Activated naive CD4-positive, alpha-beta T cell (primary cell): ENCODE results near the gene PSMD11.
A peak's percentile ranks its signal among the peaks of the same experiment; 100 is the strongest.
"Not testable (repeated sequence)": the region's sequence is repeated elsewhere in the genome, so short reads cannot be mapped to it uniquely, and the experiment has no call there.

Experiments
- DNase-seq, 4 experiments: peaks; one replicate each; lab custom pipeline; 2025; lab: John Stamatoyannopoulos, UW

The PSMD11 gene

DNA sequence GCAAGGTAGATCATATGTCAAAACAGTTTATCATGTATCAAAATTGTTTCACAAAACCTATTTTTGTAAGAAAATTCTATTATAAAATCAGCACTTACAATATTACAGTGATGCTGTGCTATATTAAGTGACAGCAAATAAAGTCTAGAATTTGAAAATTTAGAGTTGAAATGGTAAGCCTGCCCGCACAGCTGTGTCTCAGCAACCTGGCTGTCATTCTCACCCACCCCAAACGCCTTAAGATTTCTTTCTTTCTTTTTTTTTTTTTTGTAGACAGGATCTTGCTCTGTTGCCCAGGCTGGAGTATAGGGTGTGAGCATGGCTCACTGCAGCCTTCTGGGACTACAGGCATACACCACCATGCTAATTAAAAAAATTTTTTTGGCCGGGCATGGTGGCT lies 69.3 kb downstream of the PSMD11 start:
- no peak for DNase-seq

DNA sequence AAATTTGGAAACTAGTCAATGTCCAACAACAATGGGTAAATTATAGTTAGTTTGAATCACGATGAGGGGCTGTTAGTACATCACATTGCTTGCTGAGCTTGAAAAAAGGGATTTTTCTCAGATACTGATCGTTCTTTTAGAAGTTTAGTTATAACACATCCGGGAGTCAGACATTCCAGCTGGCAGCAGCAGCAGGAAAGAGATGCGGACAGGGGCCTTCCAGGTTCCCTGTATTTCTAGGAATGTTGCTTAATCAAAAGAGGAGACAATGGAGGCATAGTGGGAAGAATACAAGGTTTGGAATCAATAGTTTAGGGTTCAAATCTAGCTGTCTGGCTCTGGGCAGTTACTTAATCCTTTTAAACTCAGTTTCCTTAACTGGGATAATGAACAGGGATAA lies 70.3 kb downstream of the PSMD11 start:
- no peak for DNase-seq

DNA sequence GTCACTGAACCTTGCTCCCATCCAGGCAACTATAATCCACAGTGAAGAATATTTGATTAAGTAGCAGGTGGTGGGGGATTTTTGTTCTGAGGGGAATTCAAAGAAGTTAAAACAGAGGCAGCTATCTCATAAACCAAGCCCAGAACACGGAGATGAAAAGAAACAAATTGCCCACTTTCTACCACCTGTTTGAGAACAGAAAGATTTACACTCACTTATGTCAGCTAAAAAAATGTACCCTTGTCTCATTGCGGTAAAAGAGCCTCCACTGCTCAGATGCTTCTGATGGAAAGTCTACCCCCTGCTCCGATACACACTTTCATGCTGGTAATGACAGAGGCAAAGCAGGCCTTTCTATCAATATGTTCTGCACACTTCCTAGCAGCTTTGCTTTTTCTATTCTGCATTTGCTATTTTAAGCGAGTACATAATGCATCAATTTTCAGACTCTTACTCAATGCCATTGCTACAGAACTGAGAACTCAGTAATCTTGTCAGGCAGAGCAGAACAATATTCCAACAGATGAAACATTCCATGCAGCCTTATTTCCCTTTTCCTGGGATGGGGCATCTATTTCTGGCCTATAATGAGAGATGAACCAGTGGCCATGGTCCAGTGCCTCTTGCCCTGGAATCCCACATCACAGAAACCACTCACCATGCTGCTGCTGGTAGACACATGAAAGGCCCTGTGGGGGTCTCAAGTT lies 71.5 kb downstream of the PSMD11 start:
- DNase-seq = no peak

DNA sequence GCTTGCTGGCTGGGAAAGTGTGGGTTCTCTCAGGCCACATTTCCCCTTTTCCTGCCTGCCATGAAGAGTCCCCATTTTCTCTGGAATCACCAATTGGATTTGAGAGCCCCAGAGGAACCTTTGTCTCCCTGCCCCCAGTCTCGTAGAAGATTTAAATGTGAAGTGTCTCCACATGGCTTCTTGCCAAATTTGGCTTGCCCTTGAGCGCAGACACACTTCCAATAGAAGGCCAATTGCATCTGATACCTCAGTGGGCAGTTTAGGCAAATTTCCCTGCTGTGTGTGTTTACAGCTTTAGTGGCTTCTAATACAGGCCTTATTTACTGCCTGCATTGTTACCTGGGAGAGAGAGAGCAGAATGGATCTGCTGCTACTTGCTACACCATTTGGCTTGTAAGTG lies 72.1 kb downstream of the PSMD11 start:
- no peak for DNase-seq

DNA sequence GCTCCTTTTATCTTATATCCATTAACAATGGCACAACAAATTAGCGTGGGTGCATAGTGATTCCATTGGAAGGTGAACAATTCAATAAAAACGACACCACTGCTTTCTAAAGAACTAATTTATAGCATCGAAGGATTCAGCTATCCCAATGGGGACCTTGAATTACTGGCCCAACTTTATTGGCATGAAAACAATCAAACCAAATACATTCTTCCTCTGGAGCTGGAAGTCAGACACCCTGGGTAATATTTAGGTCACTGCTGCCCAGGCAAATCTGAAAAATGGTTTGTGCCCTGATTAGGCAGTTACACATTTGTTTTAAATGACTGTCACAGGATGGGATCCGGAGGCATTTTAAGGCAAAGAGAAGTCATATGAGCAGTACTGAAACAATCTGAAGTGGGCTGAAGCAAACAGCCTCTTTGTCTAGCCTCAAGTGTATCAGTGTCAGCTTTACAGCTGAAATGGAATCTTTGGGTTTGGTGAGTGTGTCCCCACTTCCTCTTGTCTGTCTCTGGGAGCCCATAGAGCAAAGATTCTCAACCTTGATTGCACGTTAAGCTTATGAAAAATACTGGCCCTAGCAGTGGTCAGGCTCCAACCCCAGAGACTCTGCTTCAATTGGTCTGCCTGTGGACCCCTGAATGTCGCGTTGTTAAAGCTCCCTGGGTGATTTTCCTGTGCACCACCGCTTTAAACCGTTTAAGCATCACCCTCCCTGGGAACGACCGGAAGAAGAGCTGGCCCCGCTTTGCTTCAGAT lies 72.8 kb downstream of the PSMD11 start:
- DNase-seq = no peak

DNA sequence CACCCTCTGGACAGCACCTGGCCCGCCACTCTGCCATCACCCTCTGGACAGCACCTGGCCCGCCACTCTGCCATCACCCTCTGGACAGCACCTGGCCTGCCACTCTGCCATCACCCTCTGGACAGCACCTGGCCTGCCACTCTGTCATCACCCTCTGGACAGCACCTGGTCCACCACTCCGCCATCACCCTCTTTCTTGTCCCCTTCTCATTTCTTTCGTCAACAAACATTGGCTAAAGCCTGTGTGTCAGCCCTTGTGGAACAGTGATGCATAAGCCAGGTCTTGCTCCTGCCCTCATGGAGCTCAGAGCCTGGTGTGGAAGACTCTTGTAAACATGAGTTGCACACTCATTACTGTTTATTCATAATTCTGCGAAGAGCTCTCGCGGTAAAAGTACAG lies 73.7 kb downstream of the PSMD11 start:
- DNase-seq = no peak

DNA sequence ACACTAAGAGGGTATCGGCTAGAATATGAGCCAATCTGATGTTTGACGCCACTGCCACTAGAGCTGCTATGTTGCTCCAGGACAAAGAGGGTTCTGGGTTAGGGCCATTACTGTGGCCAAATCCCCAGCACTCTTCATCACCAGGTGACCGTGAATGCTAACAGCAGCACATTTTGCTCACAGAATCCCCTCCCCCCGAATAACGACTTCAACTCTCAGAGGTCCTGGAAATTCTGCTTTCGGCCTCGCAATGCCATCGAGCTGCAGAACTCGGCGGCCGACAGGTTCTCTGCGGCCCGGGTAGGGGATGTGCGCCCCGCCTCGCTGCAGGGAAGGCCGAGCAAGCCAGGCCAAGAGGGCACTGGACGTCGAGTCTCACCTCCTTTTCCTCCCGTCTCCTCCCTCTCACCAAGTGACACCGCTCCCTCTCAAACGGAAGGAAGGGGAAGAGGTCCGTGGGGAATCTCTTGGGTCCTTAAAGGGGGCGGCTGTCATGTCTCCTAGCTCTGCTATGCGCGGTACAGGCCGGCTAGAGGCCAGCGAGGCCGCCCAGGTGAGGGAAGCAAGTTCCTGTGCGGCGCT lies 74.4 kb downstream of the PSMD11 start:
- DNase-seq = no peak

DNA sequence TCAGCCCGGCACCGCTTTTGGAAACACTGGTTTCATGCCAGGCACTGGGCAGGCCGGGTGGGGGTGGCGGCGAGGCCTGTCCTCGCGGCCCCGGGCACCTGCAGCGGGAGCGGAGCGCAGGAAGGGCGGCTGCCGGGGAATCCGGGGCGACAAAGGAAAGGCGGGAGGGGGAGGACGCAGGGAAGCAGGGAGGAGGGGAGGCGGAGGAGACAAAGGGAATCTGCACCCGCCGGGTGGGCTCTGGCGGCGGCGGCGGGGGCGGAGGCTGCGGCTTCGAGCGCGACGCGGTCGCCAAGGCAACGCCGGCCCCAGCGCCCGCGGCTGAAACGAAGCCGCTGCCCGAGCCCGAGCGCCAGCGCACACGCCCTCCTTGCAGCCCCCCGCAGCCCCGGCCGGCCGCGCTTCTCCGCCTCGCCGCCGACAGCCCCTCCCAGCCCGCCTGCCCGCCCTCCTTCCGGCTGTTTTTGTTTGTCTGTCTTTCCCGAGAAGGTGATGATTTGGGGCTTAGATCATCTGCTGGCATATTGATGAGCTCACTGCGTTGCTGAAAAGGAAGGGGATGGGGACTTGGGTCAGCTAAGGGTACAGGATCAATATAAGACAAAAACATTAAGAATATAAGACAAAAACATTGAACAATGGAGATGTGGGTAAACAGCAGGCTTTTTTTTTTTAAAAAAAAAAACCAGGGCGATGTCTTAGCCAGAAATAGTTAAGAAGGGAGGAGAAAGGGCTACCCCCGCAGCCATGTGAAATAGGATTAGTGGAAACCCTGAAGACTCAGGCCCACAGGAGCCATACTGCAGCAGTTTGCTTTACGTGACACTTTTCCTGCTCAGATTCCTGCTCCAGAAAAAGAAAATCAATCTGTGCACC lies 75.2 kb downstream of the PSMD11 start:
- DNase-seq = peak in 2 of 4 experiments; percentile 38 to 55

DNA sequence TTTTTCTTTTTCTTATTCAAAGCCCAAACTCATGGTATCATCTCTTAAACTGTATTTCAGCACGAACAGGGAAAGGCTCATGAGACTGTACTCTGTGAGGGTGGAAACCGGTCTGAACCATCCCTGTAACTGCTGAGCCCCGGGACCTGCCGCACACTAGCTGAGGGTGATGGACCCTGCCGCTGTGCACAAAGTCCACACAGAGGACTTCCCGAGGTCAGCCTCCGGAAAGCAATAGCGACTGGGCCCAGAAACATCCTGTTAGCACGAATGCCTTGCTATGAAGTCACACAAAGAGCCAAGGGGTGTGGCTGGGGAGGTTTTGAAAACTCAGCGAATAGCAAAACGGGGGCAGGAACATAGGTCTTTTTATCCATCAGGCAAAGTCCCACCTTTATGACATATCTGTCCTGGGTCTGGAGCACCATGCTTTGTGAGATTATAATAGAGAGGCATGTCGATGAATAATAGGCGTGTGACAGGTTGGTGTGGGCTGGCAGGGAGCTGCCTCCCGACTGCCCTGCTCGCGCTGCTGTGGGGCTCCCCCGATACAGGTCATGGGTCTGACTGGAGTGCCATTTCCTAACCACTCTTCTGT lies 75.9 kb downstream of the PSMD11 start:
- peak in 2 of 4 experiments; percentile 14 for DNase-seq

DNA sequence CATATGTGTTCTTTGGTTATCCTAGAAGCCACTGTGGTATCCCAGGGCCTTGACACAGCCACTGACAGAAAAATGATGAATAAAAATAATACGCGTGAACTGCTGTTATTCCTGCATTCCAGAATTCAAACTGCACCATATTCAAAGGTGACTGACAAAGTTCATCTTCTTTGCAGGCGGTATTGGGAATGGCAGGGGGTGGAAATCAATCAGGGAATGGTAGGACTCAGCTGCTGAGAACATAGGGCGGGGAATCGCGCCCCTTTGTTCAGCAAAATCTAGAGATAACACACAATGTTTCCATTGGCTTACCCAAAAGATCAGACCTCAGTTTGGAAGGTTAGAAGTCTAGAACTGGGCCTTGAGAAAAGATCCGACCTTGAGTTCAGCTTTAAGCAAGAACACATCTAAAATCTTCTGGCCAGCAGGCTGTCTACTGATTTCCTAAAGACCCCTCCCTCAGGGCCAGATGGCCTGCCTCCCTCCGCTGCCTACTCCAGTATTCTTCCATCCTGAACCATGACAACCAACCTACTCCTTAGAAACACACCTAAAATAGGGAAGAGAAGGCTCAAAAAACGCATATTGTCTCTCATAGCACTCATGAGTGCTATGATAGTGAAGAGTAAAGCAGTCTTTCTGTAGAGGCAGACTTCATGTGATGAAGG lies 76.6 kb downstream of the PSMD11 start:
- no peak for DNase-seq

DNA sequence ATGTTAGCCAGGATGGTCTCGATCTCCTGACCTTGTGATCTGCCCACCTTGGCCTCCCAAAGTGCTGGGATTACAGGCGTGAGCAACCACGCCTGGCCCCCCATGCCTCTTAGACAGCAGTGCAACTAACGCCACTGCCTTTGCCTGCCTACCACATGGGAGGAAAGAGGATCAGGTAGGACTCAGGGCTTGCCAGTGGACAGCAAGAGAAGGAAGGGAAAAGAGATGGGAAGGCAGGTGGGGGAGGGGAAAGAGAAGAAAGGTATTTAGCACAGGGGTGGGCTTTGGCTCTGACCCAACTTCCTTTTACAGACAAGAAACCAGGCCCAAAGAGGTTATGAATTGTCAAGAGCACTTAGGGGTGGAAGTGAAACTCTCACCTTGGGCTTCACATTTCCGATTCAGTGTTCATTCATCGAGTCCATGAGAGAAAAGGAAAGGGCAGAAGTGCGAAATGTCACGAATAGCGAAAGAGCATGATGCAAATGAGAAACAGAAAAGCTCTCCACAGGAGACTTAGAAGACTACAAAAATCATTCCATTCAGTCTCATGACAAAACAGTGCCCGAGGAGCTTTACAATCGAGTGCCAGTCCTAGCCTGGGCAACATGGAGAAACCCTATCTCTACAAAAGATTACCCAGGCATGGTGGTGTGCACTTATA lies 78.8 kb downstream of the PSMD11 start:
- no peak for DNase-seq

DNA sequence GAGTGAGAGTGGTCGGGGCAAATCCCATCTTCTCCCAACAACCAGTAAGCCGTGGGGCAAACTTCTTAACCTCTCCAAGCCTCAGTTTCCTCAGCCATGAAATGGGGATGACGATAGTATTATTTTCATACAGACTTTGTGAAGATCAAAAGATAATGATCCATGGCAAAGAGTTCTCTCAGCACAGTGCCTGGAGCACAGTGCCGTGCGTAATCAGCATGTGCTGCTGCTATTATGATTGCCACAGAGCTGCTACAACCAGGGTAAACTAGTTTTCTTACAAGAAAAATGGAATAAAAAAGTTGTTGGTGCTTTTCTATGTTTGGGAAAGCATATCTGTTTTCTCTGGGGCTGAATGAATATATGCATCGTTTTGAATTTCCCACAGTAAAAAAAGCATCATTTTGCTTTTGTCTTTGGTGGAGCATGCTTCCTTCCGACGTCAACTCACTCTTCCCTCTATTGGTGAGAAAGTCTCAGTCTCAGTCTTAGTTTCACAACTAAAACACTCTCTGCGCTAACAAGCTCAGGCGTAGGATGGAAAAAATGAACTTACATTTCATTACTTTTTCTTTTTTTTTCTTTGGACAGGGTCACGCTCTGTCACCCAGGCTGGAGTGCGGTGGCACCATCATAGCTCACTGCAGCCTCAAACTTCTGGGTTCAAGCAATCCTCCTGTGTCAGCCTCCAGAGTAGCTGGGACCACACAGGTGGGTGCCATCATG lies 79.7 kb downstream of the PSMD11 start:
- DNase-seq = no peak

DNA sequence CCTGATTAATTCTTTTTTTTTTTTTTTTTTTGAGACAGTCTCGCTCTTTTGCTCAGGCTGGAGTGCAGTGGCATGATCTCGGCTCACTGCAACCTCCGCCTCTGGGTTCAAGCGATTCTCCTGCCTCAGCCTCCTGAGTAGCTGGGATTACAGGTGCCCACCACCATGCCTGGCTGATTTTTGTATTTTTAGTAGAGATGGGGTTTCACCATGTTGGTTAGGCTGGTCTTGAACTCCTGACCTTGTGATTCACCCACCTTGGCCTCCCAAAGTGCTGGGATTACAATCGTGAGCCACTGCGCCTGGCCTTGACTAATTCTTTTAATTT lies 80.2 kb downstream of the PSMD11 start:
- not testable (repeated sequence) for DNase-seq

DNA sequence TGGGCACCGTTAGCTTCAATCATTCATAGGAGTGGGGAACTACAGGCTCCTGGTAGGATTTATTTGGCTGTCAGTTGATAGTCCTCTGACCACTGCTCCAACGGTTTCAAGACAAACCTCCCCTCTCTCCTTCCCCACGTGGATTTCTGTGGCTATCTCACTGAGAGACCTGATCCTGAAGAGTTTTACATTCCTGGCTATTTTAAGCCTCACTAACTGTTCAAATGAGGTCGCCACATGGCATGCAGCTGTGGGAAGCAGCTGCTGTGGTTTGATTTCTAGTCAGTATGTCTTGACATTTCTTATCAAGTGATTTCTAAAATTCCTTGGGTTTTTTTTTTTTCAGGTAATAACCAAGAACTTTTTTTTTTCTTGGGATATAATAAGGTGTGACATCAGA lies 80.8 kb downstream of the PSMD11 start:
- no peak for DNase-seq

DNA sequence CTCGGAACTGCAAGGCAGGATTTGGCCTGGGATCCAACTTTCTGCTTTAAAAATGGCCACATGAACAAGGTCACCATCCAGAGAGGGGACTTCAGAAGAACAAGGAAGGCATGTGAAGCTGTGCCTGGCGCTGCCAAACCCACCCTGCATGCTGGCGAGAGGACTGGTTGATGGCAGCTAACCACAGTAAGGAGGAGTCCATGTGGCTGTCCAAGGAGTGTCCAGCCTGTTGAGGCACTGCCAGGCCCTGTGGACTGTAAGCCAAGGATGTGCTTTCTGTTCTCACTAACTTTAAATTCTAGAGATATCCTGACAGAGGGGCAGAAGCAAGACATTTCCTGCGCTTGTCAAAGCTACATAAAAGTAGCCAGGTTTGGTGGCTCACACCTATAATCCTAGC lies 82.8 kb downstream of the PSMD11 start:
- DNase-seq = no peak

DNA sequence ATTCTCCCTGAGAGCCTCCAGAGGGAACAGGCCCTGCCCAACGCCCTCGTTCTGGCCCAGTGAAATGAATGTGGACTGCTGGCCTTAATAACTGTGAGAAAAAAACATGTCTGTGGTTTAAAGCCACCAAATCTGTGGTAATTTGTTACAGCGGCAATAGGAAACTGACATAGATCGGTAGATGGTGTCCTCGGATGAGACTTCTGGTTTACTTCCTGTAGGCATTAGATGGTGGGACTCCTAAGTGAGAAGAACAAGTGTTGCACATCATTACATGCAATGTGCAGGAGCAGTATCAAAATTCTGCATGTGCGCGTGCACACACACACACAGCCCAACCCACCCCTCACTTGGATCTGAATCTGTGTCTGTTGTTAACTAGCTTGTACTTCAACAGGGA lies 84.5 kb downstream of the PSMD11 start:
- no peak for DNase-seq

DNA sequence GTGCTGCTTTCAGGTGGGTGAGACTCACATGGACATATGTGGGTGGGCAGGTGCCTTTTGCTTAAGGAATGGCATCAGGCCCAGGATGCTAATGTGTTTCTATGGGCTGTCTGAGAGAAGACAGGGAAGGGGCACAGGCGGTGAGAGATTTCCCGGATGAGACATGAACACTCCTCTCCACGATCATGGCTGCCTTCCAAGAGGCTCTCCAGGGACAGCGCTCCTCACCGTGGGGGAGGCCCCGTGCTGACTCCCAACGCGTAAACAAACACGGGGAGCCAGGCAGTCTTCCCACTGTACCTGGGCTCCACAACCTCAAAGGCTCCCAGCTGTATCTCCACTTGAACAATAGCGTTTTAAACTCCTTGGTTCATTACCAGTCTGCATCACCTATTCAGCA lies 85.3 kb downstream of the PSMD11 start:
- no peak for DNase-seq
